ENCODE data around the gene NUDT19. TPM values are rescaled to one million over a fixed set of nuclear protein-coding genes. Genes with fewer than 3 reads are reported as not detected.
A peak's percentile ranks its signal among the peaks of the same experiment; 100 is the strongest.
"Not testable (repeated sequence)": the region's sequence is repeated elsewhere in the genome, so short reads cannot be mapped to it uniquely, and the experiment has no call there.

Gene NUDT19
- total and polyA plus RNA-seq, 2 donors (not counting 3 experiments of a cell fraction or from before 2014, with no cell fraction given): 6.6 to 14.0 TPM

- ChIA-PET CTCF (no interaction called here), POLR2A (no interaction called here)
- Histone ChIP-seq H3K9me3 (replicated peaks; ENCODE audit: control insufficient read depth, insufficient read depth, low read length) (no peaks in the 10 kb centered on the region), H3K4me1 (ENCODE audit: control insufficient read depth, extremely low read depth, insufficient read depth, low read length) (no peaks in the 10 kb centered on the region), H3K9ac (replicated peaks; ENCODE audit: extremely low read depth, insufficient read depth, low read length) (no peak overlapping the region), H3K4me2 (ENCODE audit: insufficient read depth, low read length) (no peak overlapping the region), H3K9me1 (replicated peaks; ENCODE audit: control insufficient read depth, extremely low read depth, insufficient read depth, low read length) (no peaks in the 10 kb centered on the region), H4K20me1 (replicated peaks; ENCODE audit: control insufficient read depth, extremely low read depth, insufficient read depth, low read length) (no peaks in the 10 kb centered on the region), H2AFZ (ENCODE audit: low read depth, low read length) (no peak overlapping the region), H3K27me3 (ENCODE audit: control insufficient read depth in 2 of 2, insufficient read depth in 2 of 2, low read length in 2 of 2) (no peaks in the 10 kb centered on the region), H3K36me3 (ENCODE audit: control insufficient read depth in 2 of 2, extremely low read depth in 1 of 2, insufficient read depth in 2 of 2, low read length in 2 of 2) (peaks cover 0 to 4% of the 10 kb centered on the region in 2 experiments), H3K27ac (ENCODE audit: insufficient read depth, low read depth, low read length) (no peak overlapping the region), H3K79me2 (ENCODE audit: control insufficient read depth, insufficient read depth, low read length) (peaks cover 7% of the 10 kb centered on the region), H3K4me3 (replicated peaks in 1 of 3; ENCODE audit: insufficient read depth in 1 of 3, low read depth in 1 of 3, low read length in 3 of 3) (no peak overlapping the region)
- dilution Hi-C loops (cut with MboI; ENCODE audit: extremely low pct_ligation_motif_present, low sequenced_read_pairs) (no loop called here), intact Hi-C loops (cut with micrococcal nuclease) (no loop called here)
- TF ChIP-seq MYC (IDR thresholded peaks at IDR 0.05; ENCODE audit: low read depth, low read length) (no peak), MAX (IDR thresholded peaks at IDR 0.05; ENCODE audit: insufficient read depth, insufficient read length) (no peak), JUN (IDR thresholded peaks at IDR 0.05; ENCODE audit: borderline replicate concordance, insufficient read depth, insufficient read length, low read depth) (no peak), POLR2AphosphoS5 (IDR thresholded peaks at IDR 0.05; ENCODE audit: insufficient read depth, low read depth, low read length) (no peak), GATA2 (IDR thresholded peaks at IDR 0.05; ENCODE audit: insufficient read depth, insufficient read length, low read depth, low read length) (no peak), POLR2A (IDR thresholded peaks at IDR 0.05; ENCODE audit: low read depth, low read length) (no peak), CTCF (IDR thresholded peaks at IDR 0.05; ENCODE audit: extremely low read depth in 1 of 2, insufficient read depth in 1 of 2, low read depth in 1 of 2, low read length in 2 of 2) (no peak), FOS (IDR thresholded peaks at IDR 0.05; ENCODE audit: borderline replicate concordance, insufficient read depth, low read length) (no peak), EZH2 (IDR thresholded peaks at IDR 0.05; ENCODE audit: borderline replicate concordance, low read depth, low read length, severe bottlenecking) (no peak)
- no peak for FAIRE-seq
- DNase-seq (ENCODE audit: low read depth, low spot score): no peak
- TSS peak; percentile 35 for BruUV-seq (replicated peaks)
Measured at GRCh38 chr19:32711747-32712146, 20.1 kb downstream of the NUDT19 start.

GRCh38 chr19:32716203-32716602 is 24.6 kb downstream of the NUDT19 start:
- H3K36me3 ChIP-seq (ENCODE audit: control insufficient read depth in 2 of 2, extremely low read depth in 1 of 2, insufficient read depth in 2 of 2, low read length in 2 of 2); H3K9me3 ChIP-seq (replicated peaks; ENCODE audit: control insufficient read depth, insufficient read depth, low read length); H2AFZ ChIP-seq (ENCODE audit: low read depth, low read length); DNase-seq (ENCODE audit: low read depth, low spot score); intact Hi-C loops (cut with micrococcal nuclease); H3K4me2 ChIP-seq (ENCODE audit: insufficient read depth, low read length); H3K27ac ChIP-seq (ENCODE audit: insufficient read depth, low read depth, low read length); H4K20me1 ChIP-seq (replicated peaks; ENCODE audit: control insufficient read depth, extremely low read depth, insufficient read depth, low read length); H3K4me3 ChIP-seq (replicated peaks in 1 of 3; ENCODE audit: insufficient read depth in 1 of 3, low read depth in 1 of 3, low read length in 3 of 3); H3K27me3 ChIP-seq (ENCODE audit: control insufficient read depth in 2 of 2, insufficient read depth in 2 of 2, low read length in 2 of 2); FAIRE-seq; H3K9ac ChIP-seq (replicated peaks; ENCODE audit: extremely low read depth, insufficient read depth, low read length); H3K79me2 ChIP-seq (ENCODE audit: control insufficient read depth, insufficient read depth, low read length); H3K9me1 ChIP-seq (replicated peaks; ENCODE audit: control insufficient read depth, extremely low read depth, insufficient read depth, low read length); POLR2A ChIA-PET; CTCF ChIA-PET; H3K4me1 ChIP-seq (ENCODE audit: control insufficient read depth, extremely low read depth, insufficient read depth, low read length); BruUV-seq (replicated peaks); dilution Hi-C loops (cut with MboI; ENCODE audit: extremely low pct_ligation_motif_present, low sequenced_read_pairs): not testable (repeated sequence)
